OCI-LY7 (cell line): Measurements from ENCODE around the gene DIP2C. TPM values are rescaled to one million over a fixed set of nuclear protein-coding genes. Genes with fewer than 3 reads are reported as not detected.

Experiments used
- BruUV-seq: library from RNA; stranded (reverse); fragments of 400-500 nt; replicated peaks from 2 replicates; lab custom pipeline; 2021; lab: Mats Ljungman, UMichigan
- CTCF ChIA-PET: fragments of 300-600 bp; sonication (Branson Sonifier 250); formaldehyde crosslinking; loops from one replicate; lab custom pipeline; 2022; ENCODE audit warnings: antibody characterized with exemption; ENCODE audit not compliant: unreplicated experiment; lab: Charles Lee
- POLR2A ChIA-PET: fragments of 300-600 bp; sonication (Branson Sonifier 250); formaldehyde crosslinking; loops from one replicate; lab custom pipeline; 2022; ENCODE audit warnings: antibody characterized with exemption; lab: Charles Lee
- DNase-seq: peaks from one replicate; pipeline ENCODE4 v3.0.0-alpha.2; 2015; ENCODE audit warnings: low spot score
- H2AFZ ChIP-seq: fragments of 200-600 bp; sonication (generic), shearing (Covaris generic); 2 replicates; pipeline ENCODE4 v1.6.1; 2014; ENCODE audit warnings: mild to moderate bottlenecking, antibody characterized with exemption, low read length, moderate library complexity
- H3K27ac ChIP-seq: fragments of 200-600 bp; sonication (generic); 2 replicates; pipeline ENCODE4 v1.5.1; 2014; ENCODE audit warnings: mixed run types, low read depth, mild to moderate bottlenecking, moderate library complexity, low read length, inconsistent platforms; ENCODE audit not compliant: poor library complexity, severe bottlenecking
- H3K36me3 ChIP-seq: fragments of 200-600 bp; sonication (generic); 2 replicates; pipeline ENCODE4 v1.6.1; 2014; ENCODE audit warnings: mild to moderate bottlenecking, antibody characterized with exemption, low read length, moderate library complexity, mixed read lengths; ENCODE audit not compliant: insufficient read depth
- H3K4me1 ChIP-seq: fragments of 200-600 bp; sonication (generic); 2 replicates; pipeline ENCODE4 v1.5.1; 2014; ENCODE audit warnings: mild to moderate bottlenecking, low read length; ENCODE audit not compliant: insufficient read depth, poor library complexity, severe bottlenecking
- H3K4me2 ChIP-seq: fragments of 200-600 bp; sonication (generic); 2 replicates; pipeline ENCODE4 v1.6.1; 2014; ENCODE audit warnings: mild to moderate bottlenecking, low read length
- H3K4me3 ChIP-seq: fragments of 200-600 bp; sonication (generic); 2 replicates; pipeline ENCODE4 v1.5.1; 2014; ENCODE audit warnings: mild to moderate bottlenecking, low read depth, low read length; ENCODE audit not compliant: poor library complexity, severe bottlenecking
- H3K79me2 ChIP-seq: fragments of 200-600 bp; sonication (generic); 2 replicates; pipeline ENCODE4 v1.6.1; 2016; ENCODE audit warnings: low read depth, mild to moderate bottlenecking, low read length, moderate library complexity, mixed read lengths; ENCODE audit not compliant: insufficient read depth
- H3K9me2 ChIP-seq: fragments of 200-600 bp; sonication (generic); 2 replicates; pipeline ENCODE4 v1.6.1; 2016; ENCODE audit warnings: mild to moderate bottlenecking, low read length, mixed read lengths; ENCODE audit not compliant: insufficient read depth
- H3K9me3 ChIP-seq: fragments of 200-600 bp; sonication (generic); 2 replicates; pipeline ENCODE4 v1.6.1; 2014; ENCODE audit warnings: mild to moderate bottlenecking, mixed run types, low read length, mixed read lengths
- H4K20me1 ChIP-seq: fragments of 200-600 bp; sonication (generic); 2 replicates; pipeline ENCODE4 v1.6.1; 2014; ENCODE audit warnings: mild to moderate bottlenecking, antibody characterized with exemption, low read length, moderate library complexity, mixed read lengths; ENCODE audit not compliant: insufficient read depth
- CTCF ChIP-seq: fragments of 200-600 bp; sonication (generic); conservative IDR thresholded peaks from 2 replicates; pipeline ENCODE4 v1.5.1; 2014; ENCODE audit warnings: mild to moderate bottlenecking, antibody characterized with exemption, low read length, moderate library complexity, mixed read lengths
- EZH2phosphoT487 ChIP-seq: fragments of 200-600 bp; sonication (generic); IDR thresholded peaks from 2 replicates; pipeline ENCODE4 v1.6.1; 2018; ENCODE audit warnings: low read depth, borderline replicate concordance, mild to moderate bottlenecking, mixed run types, antibody characterized with exemption, low read length, moderate library complexity, mixed read lengths
- intact Hi-C: fragments of 100-400 bp; cut with micrococcal nuclease; formaldehyde crosslinking; loops from one replicate; pipeline ENCODE4 v1.10.0; 2022; ENCODE audit not compliant: unreplicated experiment
- total RNA-seq, 2 experiments: library from RNA; depleted of rRNA in 1 of 2; stranded (reverse); fragments of >200 nt in 1 of 2; shearing (Covaris generic) in 1 of 2; gene quantifications; 2 replicates each; pipeline ENCODE4 v1.2.3, GENCODE V29; 2014 to 2022

The DIP2C gene
- total RNA-seq, 2 experiments from 2014 or later = 10.9 to 29.5 TPM

GRCh38 chr10:440127-440526 lies 249.3 kb downstream of the DIP2C start:
- CTCF ChIA-PET = no interaction called here
- TF ChIP-seq CTCF = no peak
- no peak for TF ChIP-seq EZH2phosphoT487
- no peak overlapping the region for H3K4me3 ChIP-seq
- POLR2A ChIA-PET = no interaction called here
- DNase-seq = no peak
- no peaks in the 10 kb centered on the region for H3K9me3 ChIP-seq
- no peak overlapping the region for H3K4me2 ChIP-seq
- H2AFZ ChIP-seq = no peak overlapping the region
- peaks cover 67% of the 10 kb centered on the region for H3K36me3 ChIP-seq
- H4K20me1 ChIP-seq = no peaks in the 10 kb centered on the region
- no peaks in the 10 kb centered on the region; the same call in 1 of the 2 replicates for H3K79me2 ChIP-seq
- no peaks in the 10 kb centered on the region for H3K4me1 ChIP-seq
- H3K27ac ChIP-seq = no peak overlapping the region
- TSS peak; percentile 30 for BruUV-seq
- no peaks in the 10 kb centered on the region for H3K9me2 ChIP-seq
- intact Hi-C loops = no loop called here

GRCh38 chr10:437698-438490 lies 251.6 kb downstream of the DIP2C start:
- no peak for TF ChIP-seq CTCF
- no peak for TF ChIP-seq EZH2phosphoT487
- Histone ChIP-seq H3K27ac (no peak overlapping the region), H3K4me2 (no peak overlapping the region), H3K9me2 (no peaks in the 10 kb centered on the region), H4K20me1 (no peaks in the 10 kb centered on the region), H3K9me3 (no peaks in the 10 kb centered on the region), H3K79me2 (no peaks in the 10 kb centered on the region; the same call in 1 of the 2 replicates), H3K36me3 (peaks cover 66% of the 10 kb centered on the region), H3K4me3 (no peak overlapping the region), H3K4me1 (no peaks in the 10 kb centered on the region), H2AFZ (no peak overlapping the region)
- no TSS peak for BruUV-seq
- intact Hi-C loops = no loop called here
- no peak for DNase-seq
- ChIA-PET POLR2A (no interaction called here), CTCF (no interaction called here)
